Activated CD4-positive, alpha-beta T cell treated with anti-CD3 and anti-CD28 coated beads, Interleukin-2, amount 50 U/mL, for 16 hours (primary cell): ENCODE results near the gene GATAD2A.

ENCODE experiments used
- DNase-seq: peaks from one replicate; pipeline ENCODE4 v3.0.0-alpha.2; 2020

The GATAD2A gene

DNA sequence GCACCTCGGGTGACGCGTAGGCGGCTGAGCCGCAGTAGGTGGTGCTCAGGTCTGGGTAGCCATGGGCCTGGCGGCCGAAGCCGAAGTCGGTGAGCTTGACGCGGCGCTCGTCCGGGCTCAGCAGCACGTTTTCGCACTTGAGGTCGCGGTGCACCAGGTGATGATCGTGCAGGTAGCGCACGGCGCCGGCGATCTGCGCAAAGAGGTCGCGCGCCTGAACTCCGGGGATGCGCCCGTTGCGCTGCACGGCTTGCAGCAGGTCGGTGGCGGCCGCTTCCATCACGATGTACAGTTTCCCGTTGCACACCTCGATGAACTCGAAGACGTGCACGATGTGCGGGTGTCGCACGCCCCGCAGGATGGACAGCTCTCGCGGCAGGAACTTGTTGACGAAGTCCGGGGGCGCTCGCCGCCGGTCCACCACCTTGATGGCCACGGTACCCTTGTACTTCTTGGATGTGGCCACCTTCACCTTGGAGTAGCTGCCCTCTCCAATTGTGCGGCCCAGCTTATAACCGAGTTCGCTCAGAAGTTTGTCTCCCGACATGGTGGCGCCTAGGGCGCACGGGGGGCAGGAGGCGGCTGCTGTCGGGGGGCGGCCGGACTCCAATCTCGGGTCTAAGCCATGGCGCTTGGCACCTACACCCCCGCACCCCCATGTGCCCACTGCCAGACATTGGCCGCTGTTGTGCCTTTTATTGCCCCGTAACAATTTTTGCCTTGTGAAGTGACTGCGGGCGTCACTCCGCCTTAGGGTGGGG is 109.6 kb downstream of the GATAD2A start, which contains the start of gene TSSK6:
TSS of gene TSSK6 (minus strand) at position 668 of the 761 bp plus-strand sequence. CDS start at position 547, 121 bp downstream.
- DNase-seq: no peak

DNA sequence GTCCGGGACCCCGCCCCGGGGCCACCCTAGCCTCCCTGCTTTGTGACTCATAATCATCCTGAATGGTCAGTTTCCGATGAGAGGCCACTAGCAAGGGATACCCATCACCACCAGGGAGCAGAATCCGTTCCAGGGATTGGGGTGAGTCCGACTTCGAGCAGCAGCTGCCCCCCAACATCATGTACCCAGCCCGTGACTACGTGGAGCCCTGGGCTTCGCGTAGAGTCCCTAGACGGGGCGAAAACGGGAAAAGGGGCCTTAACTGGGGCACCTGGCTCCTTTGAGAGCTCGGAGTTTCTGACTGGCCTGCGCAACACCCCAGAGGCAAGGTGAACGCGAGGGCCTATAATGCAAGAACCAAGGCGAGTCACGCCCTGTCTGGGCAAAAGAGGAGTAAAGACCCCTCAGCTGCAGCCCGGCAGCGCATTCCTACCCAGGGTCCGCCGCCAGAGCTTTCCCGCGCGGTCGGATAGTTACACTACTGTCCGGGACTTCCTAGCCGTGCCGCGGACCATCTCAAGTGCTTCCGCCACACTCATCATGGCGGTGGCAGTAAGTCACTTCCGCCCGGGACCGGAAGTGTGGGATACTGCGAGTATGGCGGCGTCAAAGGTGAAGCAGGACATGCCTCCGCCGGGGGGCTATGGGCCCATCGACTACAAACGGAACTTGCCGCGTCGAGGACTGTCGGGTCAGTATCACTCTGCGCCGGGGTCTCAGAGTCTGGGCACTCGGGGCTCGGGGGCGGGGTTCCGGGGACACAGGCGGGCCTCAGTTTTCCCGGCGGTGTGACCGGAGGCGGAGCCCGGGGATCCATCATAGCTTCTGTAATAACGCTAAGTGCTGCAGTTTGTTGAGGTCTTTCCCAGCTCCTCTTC is 110.4 kb downstream of the GATAD2A start, which contains the start of gene NDUFA13:
TSS of gene NDUFA13 (plus strand) at position 584 of the 878 bp plus-strand sequence. CDS start at position 598, 14 bp downstream.
- peak; percentile 95 for DNase-seq

DNA sequence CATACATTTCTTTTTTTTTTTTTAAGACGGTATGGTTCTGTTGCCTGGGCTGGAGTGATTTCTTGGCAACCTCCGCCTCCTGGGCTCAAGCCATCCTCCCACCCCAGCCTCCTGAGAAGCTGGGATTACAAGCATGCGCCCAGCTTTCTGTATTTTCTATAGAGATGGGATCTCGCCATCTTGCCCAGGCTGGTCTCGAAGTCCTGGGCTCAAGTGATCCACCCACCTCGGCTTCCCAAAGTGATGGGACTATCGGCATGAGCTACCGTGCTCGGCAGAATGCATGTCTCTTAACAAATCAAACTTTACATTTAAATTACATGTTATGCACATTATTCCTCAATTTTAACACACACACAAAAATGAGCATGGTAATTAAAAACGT is 111.8 kb downstream of the GATAD2A start:
- DNase-seq: no peak

DNA sequence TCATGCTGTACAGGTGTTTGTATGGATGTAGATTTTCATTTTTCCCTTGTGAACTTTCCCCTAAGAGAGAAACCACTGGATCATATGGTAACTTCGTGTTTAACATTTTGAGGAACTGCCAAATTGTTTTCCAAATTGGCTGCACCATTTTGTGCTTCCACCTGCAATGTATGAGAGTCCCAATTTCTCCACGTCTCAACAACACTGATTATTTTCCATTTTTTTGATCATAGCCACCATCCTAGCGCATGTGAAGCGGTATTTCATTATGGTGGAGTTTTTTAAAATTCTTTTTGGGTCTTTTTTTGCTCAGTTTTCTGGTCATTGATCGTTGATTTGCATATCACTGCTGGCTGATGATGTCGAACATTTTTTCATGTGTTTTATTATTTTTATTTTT is 115.5 kb downstream of the GATAD2A start:
- DNase-seq: no peak

DNA sequence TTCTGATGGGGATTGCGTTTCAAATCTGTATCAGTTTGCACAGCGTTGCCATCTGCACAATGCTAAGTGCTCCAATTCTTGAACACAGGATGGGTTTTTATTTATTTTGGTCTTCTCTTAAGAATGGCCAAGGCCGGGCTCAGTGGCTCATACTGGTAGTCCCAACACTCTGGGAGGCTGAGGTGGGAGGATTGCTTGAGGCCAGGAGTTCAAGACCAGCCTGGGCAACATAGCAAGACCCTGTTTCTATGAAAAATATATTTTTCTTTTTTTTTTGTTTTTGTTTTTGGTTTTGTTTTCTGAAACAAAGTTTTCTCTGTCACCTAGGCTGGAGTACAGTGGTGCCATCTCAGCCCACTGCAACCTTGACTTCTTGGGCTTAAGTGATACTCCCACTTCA is 117.7 kb downstream of the GATAD2A start:
- no peak for DNase-seq

DNA sequence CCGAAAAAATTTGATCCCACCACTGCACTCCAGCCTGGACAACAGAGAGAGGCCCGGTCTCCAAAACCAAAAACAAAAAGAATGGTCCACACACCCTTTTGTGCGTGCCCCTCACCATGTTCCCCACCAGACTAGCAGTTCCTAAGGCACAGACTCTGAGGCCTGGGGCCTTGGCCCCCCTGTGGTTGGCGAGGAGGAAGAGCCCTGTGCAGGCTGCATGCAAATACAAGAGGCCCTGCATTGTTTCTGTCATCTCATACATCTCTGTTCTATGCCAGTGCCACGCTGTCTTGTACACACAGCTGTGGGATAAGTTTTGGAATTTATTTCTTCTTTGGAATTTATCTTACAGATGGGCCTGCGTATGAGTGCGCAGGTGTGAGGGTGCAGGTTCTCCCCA is 118.6 kb downstream of the GATAD2A start:
- no peak for DNase-seq

- no peak for DNase-seq
These were observed 120.3 kb downstream of the GATAD2A start for GRCh38 chr19:19525611-19526380.

GRCh38 chr19:19526581-19527370 is 121.3 kb downstream of the GATAD2A start:
- no peak for DNase-seq

GRCh38 chr19:19527371-19527656 is 121.8 kb downstream of the GATAD2A start:
- no peak for DNase-seq

DNA sequence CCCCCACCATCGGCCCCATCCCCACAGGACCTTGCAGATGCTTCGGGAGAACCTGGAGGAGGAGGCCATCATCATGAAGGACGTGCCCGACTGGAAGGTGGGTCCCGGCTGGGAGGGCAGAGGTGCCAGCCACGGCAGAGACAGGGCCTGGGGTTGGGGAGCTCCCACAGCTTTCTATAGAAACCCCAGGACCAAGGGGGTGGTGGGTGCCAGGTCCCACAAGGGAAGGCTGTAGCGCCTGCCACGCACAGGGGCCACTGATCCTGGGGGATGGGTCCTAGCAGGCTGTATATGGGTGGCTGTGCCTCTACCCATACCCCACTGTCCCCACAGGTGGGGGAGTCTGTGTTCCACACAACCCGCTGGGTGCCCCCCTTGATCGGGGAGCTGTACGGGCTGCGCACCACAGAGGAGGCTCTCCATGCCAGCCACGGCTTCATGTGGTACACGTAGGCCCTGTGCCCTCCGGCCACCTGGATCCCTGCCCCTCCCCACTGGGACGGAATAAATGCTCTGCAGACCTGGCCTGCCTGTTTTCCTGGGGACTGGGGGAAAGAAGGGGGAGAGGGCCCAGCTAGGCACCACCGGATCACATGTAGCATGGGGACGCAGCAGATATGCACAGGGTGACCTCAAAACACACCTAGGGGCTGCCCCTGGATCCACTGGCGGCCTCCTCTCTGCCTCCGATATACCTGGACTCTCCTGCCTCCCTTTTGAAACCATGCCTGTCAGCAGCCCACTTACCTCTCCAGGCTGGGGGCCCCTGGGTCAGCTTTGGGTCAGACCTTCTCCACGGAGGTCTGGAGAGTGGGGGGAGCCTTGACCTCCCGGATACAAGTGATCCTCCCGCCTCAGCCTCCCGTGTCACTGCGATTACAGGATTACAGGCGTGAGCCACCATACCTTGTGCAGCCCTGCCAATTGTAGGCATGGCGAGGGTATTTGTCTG is 122.5 kb downstream of the GATAD2A start:
- DNase-seq: no peak

DNA sequence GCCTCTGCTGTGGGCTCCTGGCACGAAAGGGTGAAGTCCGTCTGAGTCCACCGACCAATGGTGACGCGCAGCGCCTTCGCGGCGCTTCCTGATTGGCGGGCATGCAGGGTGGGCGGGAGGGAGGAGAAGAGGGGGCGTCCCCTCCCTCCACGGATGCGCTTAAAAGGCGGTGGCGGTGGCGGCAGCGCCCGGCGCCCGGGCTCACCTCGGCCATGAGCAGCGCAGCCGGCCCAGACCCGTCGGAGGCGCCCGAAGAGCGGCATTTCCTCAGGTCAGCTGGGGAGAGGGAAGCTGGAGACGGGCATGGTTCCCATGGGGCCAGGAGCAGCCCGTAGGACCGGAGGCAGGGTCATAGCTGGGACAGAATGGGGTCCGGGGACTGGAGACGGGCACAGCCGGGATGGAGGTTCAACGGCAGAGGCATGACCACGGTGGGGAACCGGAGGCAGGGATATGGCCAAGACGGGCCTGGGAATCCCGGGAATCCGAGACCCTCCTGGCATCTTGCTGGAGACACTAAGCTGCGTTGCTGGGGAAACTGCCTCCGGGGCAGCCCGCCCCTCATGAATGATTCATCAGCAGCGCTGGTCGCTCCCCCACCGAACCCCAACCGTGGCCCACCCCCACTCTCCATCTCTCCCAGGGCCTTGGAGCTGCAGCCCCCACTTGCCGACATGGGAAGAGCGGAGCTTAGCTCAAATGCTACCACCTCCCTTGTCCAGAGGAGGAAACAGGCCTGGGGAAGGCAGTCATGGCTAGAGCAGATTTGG is 123.4 kb downstream of the GATAD2A start, which contains the start of gene YJEFN3:
TSS of gene YJEFN3 (plus strand) at position 191 of the 770 bp plus-strand sequence. CDS start at position 213, 22 bp downstream.
- no peak for DNase-seq

DNA sequence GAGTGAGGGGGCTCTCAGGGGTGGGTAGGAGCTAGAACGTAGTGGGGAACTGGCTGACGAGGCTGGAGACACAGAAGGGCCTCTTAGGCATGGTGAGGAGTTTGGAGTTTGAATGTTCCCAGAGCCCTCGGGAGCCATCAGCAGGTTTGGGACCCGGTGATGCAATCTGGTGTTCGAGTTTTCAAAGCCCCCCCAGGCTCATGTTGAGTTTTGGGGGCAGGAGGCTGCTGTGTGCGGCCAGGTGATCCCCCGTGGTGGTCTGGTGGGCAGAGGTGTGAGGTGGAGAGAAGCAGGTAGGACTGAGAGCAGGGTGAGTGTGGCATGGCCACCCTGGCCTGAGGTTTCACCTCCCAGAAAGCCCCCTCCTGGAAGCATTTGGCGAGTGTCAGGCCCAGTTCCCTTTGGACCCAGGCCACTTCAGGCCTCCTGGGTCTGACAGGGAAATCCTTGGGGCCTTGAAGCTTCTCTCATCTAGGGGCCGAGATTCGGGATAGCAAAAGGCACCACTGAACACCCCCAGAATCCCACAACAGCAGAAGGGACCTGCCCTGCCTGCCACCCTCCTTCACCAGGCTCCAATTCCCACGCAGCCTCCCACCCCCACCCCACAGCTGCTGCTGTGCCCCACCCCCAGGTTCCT is 124.4 kb downstream of the GATAD2A start:
- no peak for DNase-seq

- DNase-seq: no peak
These were observed 124.9 kb downstream of the GATAD2A start for GRCh38 chr19:19530423-19530804.

DNA sequence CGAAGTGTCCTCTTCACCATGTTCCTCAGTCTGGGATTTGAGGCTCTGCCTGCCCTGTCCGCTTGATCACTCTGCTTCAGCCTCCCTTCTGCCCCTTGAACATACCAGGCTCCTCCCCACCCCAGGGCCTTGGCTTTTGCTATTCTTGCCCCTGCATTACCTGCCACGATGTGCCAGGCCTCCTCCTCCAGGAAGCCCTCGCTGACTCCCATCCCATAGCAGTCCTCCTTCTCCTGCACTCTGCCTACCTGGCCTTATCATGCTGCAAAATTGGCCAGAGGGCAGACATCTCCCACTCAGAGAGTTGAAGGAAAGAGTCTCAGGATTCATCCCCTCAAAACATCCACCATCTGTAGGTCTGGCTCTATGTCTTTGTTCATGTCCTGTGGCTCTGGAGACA is 125.4 kb downstream of the GATAD2A start:
- no peak for DNase-seq

- DNase-seq: peak; percentile 85
These were observed 126.7 kb downstream of the GATAD2A start for GRCh38 chr19:19531951-19532805.

DNA sequence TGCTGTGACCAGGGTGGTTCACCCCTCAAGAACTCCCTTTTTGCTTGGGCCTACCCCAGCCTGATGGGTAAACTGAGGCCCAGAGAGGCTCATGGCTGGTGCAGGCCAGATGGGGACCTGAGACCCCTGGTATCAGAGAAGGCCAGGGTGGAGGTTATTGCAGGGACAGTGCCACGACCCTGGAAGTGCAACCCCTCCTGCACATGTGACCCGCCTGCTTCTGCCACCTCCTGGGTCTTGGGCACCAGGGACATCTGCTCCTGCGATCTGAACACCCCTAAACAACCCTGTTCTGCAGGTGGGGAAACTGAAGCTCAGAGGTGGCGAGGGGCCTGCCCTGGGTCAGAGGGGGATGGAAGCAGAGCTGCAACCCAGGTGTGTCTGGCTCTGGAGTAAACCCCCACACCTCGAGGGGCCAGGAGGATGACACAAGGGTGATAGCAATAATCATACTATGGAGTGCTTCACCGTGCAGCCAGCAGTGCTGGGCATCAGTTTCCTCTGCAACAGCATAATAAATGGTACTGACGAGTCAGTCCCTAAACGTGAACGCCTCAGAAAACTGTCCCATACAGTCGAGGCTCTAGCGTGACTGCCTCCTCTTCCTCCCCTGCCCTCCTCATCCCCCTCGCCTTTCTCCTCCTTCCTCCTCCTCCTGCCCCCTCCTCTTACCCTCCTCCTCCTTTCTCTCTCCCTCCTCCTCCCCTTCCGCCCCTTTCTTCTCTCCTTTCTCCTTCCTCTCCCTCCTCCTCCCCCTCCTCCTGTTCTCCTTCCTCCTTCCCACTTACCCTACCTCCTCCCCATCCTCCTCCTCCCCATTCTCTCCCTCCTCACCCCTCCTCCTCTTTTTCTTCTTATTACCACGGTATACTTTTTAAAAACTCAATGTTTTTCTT is 127.6 kb downstream of the GATAD2A start:
- DNase-seq: no peak

GRCh38 chr19:19533841-19534240 is 128.4 kb downstream of the GATAD2A start:
- DNase-seq: no peak
